Kidney tubule cell (primary cell): ENCODE data around the gene PHLDA2.

Source experiments
- DNase-seq: peaks from one replicate; pipeline ENCODE4 v3.0.0-alpha.2; 2018; ENCODE audit warnings: low spot score

Gene PHLDA2, protein sequence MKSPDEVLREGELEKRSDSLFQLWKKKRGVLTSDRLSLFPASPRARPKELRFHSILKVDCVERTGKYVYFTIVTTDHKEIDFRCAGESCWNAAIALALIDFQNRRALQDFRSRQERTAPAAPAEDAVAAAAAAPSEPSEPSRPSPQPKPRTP

DNA sequence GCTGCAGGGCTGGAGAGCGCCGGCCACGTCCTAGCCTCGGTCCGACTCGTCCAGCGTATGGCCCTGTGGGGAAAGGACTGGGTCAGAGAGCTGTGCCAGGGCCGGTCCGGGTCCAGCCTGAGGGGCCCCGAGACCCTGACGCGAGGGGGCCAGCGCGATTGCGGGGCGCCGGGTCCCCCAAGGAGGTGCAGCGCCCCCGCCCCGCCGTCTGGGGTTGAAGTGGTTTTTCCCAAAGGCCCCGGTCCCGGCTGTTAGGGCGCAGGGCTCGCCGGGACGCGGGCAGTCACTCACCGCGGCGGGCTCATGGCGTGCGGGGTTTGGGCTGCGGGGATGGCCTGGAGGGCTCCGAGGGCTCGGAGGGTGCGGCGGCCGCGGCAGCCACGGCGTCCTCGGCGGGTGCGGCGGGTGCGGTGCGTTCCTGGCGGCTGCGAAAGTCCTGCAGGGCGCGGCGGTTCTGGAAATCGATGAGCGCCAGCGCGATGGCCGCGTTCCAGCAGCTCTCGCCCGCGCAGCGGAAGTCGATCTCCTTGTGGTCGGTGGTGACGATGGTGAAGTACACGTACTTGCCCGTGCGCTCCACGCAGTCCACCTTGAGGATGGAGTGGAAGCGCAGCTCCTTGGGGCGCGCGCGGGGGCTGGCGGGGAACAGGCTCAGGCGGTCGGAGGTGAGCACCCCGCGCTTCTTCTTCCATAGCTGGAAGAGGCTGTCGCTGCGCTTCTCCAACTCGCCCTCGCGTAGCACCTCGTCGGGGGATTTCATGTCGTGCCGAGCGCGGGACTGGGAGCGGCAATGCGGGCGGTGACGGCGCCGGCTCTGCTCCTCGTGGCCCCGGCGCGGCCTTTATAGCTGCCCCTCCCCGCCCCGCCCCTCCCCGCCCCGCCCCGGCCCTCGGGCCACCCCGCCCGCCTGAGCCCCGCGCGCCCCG lies at the start of gene PHLDA2:
Gene PHLDA2 (minus strand): TSS at position 816 of the 926 bp plus-strand sequence. CDS start 56 bp downstream, at position 760.
- peak; percentile 81 for DNase-seq

DNA sequence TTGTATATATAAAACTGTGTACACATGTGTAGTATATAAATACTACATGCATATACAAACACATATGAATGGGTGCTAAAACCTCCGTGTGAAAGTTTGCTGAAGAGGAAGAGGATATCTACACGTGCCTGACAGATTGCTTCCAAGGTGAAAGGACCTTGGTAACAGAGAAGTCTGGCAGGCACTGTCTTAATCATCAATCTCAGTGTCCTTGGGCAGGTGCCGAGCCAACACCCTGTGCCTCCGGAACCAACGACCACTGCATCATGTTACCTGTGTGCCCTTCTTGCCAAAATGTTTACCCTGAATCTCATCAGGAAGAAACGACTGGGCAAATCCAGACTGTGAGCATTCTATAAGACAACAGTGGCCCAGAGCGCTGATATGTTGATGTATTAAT lies 47.9 kb upstream of the PHLDA2 start:
- DNase-seq: no peak

DNA sequence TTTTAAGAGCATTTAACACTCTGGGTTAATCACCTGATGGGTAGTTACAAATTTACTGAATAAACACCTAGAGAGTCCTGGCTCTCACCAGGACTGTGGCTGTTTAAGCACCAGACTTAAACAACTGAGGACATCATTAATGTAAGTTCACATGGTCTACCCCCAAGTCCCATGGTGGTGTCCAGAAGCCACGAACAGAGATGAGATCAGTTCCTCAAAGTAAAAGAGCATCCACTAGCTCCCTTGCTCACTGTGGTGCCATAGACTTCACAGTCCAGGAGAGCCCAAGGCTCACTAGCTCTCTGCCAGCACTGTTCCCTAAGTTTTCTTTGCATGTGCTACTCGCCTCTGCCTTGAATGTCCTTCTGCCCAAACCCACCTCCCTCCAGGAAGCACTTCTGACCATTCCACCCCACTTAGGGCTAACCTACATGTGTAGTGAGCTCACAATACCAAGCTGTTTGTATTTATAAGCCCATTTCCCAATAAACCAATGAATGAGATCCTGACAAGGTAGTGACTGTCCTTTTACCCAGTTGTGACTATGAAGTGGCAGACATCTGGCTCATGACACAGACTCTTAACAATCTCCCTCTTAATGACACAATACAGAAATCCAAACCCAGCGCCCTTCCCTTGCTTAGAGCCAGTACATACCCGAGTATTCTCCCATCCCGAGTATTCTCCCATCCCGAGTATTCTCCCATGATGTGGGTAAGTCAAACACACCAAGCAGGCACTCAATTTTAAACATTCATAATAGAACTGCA lies 47.3 kb upstream of the PHLDA2 start:
- no peak for DNase-seq

DNA sequence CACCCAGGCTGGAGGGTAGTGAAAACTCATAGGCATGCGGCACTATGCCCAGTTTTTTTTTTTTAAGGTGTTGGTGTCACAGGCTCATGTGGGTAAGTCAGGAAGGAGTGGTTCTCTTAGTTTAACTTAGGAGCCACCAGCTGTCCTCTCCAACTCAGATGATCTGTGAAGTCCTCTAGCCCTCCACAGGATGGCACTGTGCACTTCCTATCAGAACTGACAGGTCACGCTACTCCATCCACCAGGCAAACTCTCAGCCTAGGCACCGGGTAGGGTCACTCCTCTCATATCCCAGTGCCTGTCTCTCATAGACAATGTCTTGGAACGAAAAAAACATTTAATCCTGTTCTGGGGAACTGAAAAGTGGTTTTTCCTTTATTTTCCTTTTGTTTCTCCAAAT lies 46.4 kb upstream of the PHLDA2 start:
- peak; percentile 30 for DNase-seq

DNA sequence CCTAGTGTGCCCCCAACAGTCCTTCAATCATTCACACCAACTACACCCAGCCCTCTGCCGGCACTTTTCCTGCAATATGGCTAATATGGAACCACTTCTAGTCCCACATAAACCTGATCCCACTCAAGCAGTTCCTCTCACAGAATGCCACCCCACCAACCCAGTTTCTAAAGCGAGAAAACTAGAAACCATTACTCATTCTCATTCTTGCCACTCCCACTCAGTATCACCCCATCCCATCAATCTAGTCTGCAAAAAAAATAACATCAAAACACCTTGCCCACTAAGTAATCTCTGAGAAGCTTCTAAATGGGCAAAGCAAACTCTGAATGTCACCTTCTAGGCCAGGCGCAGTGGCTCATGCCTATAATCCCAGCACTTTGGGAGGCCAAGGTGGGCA lies 45.1 kb upstream of the PHLDA2 start:
- DNase-seq: no peak

DNA sequence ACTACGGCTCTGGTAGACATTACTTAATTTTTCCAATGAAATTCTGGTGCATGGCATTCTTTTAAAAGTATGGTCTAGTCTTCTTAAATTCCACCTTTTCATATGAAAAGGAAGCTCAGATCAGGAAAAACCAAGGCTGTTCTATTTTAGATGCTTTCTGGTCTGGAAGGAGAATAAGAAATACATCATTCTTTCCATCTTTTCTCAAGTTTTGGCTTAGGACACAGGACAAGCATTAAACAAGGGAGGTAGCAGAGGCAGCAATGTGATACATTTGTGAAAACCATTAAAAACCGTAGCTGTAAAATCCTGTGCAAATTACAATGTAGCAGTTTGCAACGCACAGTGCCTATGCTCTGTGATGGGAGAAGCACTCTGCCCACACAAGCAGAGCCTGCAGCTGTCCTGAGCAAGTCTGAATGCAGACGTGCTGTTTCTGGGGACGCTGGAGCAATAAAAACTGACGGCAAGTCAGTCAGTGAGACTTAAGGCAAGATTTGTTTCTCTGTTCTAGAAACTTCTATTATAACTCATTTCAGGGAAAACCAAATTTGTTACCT lies 39.2 kb upstream of the PHLDA2 start:
- no peak for DNase-seq

DNA sequence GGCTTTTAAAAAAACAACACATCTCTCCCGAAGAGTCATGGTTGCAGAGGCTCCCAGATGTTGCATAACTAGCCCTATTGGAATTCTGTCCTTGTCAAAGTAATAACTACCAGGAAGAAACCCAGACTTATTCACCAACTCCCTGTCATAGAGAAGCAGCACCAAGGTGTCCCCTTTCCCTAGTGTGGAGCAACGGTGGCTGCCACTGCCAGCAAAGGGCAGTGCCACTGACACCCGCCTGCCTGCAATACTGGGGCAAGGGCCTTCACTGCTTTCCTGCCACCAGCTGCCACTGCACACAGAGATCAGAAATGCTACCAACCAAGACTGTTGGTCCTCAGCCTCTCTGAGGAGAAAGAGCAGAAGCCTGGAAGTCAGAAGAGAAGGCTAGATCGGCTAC lies 35.6 kb upstream of the PHLDA2 start:
- DNase-seq: no peak

DNA sequence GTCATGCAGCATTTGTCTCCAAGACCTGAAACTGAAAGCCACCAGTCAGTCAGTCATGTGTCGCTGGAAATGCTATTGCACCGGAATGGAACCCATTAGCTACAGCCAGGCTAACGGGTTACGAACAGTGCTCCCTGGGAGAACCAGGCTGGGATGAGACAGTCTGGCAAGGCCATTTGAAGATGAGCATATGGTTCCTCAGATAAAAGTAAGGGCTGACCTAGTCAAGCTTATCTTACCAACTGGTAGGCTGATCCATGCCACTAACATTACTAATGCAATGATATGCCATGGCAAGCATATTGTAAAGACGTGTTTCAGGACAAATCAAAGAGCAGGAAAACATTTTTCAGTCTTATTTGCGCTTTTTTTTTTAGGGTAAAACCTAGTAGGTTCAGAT lies 34.5 kb upstream of the PHLDA2 start:
- DNase-seq: no peak

DNA sequence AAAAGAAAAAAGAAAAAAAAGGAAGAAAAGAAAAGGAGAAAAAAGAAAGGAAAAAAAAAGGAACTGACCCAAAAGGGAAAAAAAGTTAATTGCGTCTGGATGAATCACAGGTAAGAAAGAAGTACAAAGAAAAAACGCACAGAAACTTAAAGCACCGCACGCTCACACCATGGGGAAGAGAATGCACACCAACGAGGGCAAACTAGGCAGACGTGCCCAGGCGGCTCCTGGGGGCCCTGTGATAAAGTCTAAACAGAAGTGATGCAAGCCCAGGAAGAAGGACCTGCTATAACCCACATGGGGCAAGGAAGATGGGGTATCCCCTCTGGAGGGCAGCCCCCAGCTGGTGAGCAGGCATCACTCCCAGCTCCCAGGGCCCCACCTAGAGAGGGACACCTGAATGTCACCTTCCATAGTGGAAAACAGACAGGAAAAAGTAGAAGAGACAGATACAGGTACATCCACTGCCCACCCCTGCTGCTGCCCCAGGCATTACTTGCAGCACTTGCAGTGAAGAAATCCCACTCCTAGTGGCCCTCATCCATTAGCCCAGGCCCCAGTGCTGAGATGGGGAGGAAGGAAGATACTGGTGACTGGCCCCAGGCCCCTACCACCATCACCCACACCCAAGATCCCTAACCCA lies 34.0 kb upstream of the PHLDA2 start:
- DNase-seq: no peak

DNA sequence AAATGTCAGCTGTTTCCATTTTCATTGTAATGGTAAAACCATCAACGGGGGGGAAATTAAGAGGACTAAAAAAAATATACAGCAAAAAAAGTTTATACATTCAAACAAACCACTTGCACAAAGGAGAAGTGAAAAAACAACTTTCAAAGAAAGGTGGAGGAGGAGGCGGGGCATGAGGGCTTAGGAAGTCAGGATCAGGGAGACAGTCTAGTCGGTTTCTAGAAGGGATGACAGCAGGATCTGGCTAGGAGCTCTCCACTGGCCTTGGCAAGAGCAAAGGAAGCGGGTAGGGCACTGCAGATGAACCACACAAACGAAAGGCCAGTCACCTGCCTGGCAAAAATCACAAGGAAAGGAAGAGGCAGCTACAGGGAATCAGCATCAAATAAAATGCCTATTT lies 31.9 kb upstream of the PHLDA2 start:
- DNase-seq: no peak

DNA sequence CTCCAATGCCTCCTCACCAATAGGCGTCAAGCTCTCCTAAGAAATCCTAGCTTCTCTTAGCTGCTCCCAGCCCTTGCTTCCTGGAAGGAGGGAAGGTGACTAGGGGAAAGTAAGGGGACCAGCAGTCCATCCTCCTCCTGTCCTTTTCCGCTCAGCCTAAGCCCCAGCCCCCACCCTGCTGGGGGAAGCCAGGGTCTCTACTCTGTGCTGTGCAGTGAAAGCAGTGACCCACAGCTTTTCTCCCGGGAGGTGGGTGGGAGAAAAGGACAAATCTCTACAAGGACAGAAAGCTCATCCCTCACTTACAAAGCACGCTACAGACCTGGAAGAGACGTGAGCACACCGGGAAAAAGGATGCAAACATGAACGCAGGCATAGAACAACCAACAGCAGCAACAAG lies 30.9 kb upstream of the PHLDA2 start:
- no peak for DNase-seq

DNA sequence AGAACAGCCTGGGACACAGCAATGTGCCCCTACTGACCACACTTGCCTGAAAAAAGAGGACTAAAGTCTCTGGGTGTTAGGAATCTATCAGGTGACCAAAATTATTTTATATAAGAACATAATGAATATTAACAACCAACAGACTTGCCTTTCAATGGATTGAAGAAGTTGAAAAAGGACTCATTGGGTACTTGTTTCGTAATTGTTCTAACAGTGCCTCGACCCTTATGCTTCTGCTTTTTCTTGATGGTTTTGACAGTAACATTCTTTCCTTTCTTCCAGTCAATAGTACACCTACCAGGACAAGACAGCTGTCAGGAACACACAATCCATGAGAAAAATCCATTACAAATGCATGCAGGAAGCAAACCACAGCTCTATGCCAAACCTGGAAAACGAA lies 29.0 kb upstream of the PHLDA2 start:
- DNase-seq: no peak

DNA sequence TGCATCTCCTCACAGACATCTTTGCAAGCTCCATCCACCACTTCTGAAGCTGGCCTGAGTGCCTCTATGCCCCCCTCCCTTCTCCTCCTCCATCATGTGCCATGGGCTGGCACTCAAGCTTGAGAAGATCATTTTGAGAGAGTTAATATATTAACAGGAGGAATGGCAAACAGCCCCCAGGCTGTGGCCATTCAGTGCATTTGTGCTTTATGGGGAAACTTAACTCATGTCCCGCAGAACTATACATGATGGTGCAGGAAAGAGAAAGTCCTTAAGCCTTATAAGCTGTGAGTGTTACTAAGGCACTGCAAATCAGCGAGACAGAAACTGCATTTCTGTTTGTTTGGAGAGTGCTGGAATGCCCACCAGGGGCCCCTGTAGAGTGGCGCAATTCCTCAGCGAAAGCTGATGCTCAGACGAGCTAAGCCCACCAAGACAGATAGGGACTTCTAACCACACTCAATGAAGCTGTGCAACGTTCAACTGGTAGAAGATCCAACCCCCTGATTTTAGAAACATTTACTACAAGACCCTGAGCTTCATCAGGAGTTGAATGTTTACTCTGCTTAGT lies 26.8 kb upstream of the PHLDA2 start:
- DNase-seq: no peak

DNA sequence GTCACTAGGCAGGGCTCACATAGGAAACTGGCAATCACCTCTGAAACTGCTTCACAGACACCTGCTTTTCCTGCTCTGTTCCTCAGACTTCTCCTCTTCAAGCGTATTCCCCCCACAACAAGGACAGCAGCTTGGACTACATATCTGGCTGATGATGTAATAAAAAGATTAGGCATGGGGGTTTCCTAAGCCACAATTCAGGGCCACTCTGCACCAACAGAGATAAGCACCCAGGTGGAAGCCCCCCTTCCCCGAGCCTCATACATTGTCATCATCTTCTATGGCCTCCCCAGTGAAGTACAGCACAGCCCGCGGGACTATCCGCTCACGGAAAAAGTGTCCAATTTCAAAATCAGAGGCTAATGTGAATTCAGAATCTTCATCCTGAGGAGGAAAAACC lies 25.0 kb upstream of the PHLDA2 start:
- peak; percentile 39 for DNase-seq

DNA sequence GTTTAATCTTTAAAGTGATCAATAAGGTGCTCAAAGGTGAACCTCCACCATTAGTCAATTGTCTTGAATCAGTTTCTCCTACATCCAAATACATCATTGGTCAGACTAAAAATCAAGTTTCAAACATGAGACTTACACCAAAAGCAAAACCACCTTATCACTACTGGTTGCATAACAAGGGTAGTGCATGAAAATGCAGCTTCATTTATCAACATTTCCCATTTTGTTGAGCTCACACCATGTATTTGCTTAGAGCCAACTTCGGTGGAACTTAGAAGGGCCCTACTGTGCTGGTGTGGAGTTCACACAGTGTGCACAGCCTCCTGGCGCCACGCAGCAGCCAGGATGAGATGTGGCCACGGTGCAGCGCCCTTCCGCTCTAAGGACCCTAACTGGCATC lies 23.1 kb upstream of the PHLDA2 start:
- DNase-seq: no peak

DNA sequence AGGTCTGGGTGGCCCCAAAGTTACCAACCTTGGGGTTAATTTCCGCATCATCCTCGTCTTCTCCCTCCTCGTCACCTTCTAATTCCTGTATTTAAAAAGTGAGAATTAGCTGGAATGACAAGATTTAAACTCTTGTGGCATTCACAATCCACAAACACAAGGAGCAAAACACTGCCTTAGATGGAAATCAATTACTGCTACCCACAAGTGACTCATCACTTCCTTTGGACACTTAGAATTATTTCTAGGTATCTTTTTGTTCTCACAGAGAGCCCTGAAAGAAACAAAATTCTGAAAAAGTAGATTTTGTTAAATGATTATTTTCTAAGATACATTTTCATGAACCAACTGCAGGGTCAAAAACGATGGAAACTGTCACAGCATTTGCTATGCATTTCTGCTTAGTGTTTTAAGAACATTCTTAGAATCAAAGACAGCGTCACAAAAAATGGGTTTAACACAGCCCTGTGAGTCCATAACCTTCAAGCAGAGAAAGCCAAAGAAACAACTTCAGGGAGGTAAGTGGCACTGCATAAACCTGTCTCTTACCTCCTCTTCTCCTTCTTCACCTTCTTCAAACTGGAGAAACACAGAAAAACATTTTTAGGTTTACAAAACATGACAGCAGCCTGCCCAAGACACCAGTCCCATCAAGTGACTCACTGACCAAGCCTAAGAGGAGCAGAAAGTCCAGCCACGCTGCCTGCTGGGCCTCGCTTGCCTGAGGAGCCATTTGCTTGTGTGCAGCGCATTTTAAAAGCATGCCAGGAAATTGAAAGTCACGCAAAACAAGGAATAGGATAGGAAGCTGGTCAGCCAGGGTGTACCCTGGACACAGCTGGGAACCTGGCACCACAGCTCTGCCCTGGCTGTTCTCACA lies 22.3 kb upstream of the PHLDA2 start:
- DNase-seq: peak; percentile 59

DNA sequence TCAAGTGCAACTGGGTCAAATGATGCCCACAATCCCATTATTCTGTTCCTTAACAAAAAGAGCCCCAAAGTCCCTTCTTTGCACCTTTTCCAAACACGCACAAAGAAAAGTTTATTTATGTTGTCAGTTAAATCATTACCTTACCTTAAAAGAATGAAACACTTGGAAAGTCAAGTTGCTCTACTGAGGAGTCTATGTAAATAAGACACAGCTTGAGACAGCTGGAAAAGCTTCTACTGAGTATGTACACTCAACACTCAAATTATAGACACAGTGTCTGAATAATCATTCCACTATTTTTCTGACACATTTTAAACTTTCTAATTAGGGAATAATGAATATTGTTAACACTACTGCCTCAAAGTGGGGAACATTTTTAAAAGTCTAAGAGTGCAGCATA lies 21.6 kb upstream of the PHLDA2 start:
- DNase-seq: no peak

DNA sequence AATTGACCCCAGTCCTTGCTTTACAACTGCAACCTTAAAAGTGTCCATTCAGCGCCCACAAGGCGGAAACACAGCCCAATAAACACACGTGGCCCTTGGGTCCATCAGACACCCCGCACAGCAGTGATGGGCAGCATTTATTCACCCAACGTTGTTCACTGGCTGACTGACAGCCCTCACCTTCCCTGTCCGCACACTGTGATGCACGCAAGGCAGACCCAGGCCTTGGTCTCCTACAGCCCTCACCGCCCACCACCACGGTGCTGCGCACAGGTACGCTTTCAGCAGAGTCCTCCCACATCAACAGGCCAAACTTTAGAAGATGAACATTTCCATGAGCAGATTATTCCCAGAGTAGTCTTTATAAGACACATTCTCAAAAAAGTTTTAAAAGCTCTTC lies 20.7 kb upstream of the PHLDA2 start:
- DNase-seq: no peak

DNA sequence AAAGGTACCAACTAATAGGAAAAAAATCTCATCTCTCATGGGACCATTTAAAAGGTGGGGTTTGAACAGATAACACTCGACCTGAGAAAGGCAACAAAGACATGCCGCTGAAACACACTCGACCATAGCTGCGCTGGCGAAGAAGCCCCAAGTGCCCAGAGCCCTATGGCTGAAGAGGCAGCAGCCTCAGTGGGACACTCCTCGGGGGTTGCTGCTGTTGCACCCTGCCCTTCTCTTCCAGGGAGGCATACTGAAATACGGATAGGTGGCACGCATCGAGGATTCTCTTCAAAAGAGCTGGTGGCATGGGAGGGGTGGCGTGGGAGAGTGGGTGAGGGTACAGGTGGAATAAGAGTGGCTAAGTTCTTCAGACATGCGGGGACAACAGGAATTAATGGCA lies 18.5 kb upstream of the PHLDA2 start:
- DNase-seq: no peak

DNA sequence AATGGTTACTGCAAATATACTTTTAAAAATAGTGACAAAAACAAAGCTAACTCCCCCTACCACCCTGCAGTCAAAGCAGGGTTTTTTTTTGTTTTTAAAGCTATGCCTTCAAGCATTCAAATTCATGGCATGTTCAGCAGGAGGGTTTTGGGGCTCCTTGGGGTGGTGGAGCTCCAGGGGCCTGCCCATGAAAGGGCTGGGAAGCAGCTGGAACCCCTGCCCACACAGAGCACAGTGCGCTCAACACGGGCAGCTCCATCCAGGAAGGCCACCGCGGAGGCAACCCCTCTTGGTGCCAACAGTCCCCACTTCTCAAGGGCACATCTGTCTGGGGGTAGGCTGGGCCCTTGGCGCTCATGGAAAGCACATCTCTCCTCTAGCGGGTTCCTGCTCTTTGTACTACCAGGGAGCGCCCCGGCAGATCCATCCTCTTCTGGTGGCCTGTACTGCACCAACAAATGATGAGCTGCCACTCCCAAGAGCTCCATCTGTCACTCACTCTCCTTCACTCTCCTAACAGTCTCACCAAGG lies 16.6 kb upstream of the PHLDA2 start:
- no peak for DNase-seq
